Gastrocnemius medialis (tissue), 4 donors: ENCODE measurements around the gene AGAP1.

ENCODE experiments used
- CTCF ChIP-seq, 5 experiments: fragments of 450-650 bp in 3 of 5; fragments of 200-600 bp in 2 of 5; sonication (generic) in 2 of 5; IDR thresholded peaks in 4 of 5; conservative IDR thresholded peaks in 1 of 5; 1 replicate in 4 of 5; 2 replicates in 1 of 5; pipeline ENCODE4 v1.5.1; 2016 to 2019; ENCODE audit warnings: antibody characterized with exemption in 5 of 5, mild to moderate bottlenecking in 3 of 5, moderate library complexity in 3 of 5
- POLR2A ChIP-seq, 2 donors: fragments of 450-650 bp; IDR thresholded peaks; one replicate each; pipeline ENCODE4 v1.6.1; 2017; ENCODE audit warnings: antibody characterized with exemption in 2 of 2, mild to moderate bottlenecking in 2 of 2, moderate library complexity in 2 of 2

- TF ChIP-seq CTCF (IDR thresholded peaks at IDR 0.05 in 4 of 5, conservative IDR thresholded peaks at IDR 0.05 in 1 of 5) (no peak), POLR2A (IDR thresholded peaks at IDR 0.05) (no peak)
Observed at GRCh38 chr2:235945608-235946140, 451.8 kb downstream of the AGAP1 start.
